Glutamatergic neuron (in vitro differentiated cells): ENCODE results near the gene FTL. TPM values are rescaled to one million over a fixed set of nuclear protein-coding genes. Genes with fewer than 3 reads are reported as not detected.

Experiments
- DNase-seq: peaks from one replicate; pipeline ENCODE4 v3.0.0; 2022
- H3K27ac Mint-ChIP-seq: one replicate; pipeline ENCODE4 v1.8.0; 2020; ENCODE audit warnings: mild to moderate bottlenecking, mixed read lengths, inconsistent platforms; ENCODE audit not compliant: unreplicated experiment
- H3K27me3 Mint-ChIP-seq: one replicate; pipeline ENCODE4 v1.8.0; 2020; ENCODE audit warnings: mild to moderate bottlenecking, moderate library complexity, mixed read lengths, inconsistent platforms; ENCODE audit not compliant: unreplicated experiment
- H3K36me3 Mint-ChIP-seq: one replicate; pipeline ENCODE4 v1.8.0; 2020; ENCODE audit warnings: mild to moderate bottlenecking, mixed read lengths, inconsistent platforms; ENCODE audit not compliant: unreplicated experiment
- H3K4me1 Mint-ChIP-seq: one replicate; pipeline ENCODE4 v1.8.0; 2020; ENCODE audit warnings: mild to moderate bottlenecking, low read depth, mixed read lengths, inconsistent platforms; ENCODE audit not compliant: unreplicated experiment
- H3K4me3 Mint-ChIP-seq: one replicate; pipeline ENCODE4 v1.8.0; 2020; ENCODE audit warnings: mild to moderate bottlenecking, mixed read lengths, inconsistent platforms; ENCODE audit not compliant: unreplicated experiment
- H3K9me3 Mint-ChIP-seq: one replicate; pipeline ENCODE4 v1.8.0; 2020; ENCODE audit warnings: mild to moderate bottlenecking, moderate library complexity, mixed read lengths, inconsistent platforms; ENCODE audit not compliant: unreplicated experiment
- microRNA-seq: library from miRNA; unstranded; fragments of <30 nt; microRNA quantifications from one replicate; pipeline ENCODE4, GENCODE V29; 2020; ENCODE audit not compliant: unreplicated experiment
- total RNA-seq: library from RNA; stranded (reverse); fragmentation: NEBNext Ultra II Directional; extraction: Animal tissue kit (Norgen Biotek cat#: 25700); gene quantifications from one replicate; pipeline ENCODE4 v1.2.1, GENCODE V29; 2021; ENCODE audit not compliant: unreplicated experiment
- TF ChIP-seq, protein P1 (sequence below): fragments of 200-600 bp; sonication (generic); IDR thresholded peaks from one replicate; pipeline ENCODE4 v1.5.0; 2021; ENCODE audit not compliant: partially characterized antibody, unreplicated experiment

FTL gene
- total RNA-seq, 1 donor from 2014 or later = 875 TPM

DNA sequence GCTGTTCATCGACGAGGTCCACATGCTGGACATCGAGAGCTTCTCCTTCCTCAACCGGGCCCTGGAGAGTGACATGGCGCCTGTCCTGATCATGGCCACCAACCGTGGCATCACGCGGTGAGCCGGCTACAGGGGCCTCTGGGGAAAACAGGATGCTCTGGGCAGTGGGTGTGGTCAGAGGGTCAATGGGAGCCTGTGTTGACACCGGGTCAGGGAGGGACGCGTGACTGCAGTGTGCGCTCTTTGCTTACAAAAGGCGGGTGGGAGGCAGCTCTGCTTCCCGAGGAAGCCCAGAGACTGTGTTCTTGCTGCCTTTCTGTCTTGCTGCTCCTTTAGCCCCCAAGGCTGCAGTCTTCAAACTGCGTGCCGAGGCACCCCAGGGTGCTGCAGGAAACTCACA lies 46.1 kb downstream of the FTL start:
- Mint-ChIP-seq H3K36me3 (no peaks in the 10 kb centered on the region), H3K9me3 (no peaks in the 10 kb centered on the region), H3K27ac (no peak overlapping the region), H3K27me3 (peaks cover 5% of the 10 kb centered on the region), H3K4me3 (no peak overlapping the region), H3K4me1 (peaks cover 3% of the 10 kb centered on the region)
- no peak for DNase-seq
- TF ChIP-seq, protein P1, sequence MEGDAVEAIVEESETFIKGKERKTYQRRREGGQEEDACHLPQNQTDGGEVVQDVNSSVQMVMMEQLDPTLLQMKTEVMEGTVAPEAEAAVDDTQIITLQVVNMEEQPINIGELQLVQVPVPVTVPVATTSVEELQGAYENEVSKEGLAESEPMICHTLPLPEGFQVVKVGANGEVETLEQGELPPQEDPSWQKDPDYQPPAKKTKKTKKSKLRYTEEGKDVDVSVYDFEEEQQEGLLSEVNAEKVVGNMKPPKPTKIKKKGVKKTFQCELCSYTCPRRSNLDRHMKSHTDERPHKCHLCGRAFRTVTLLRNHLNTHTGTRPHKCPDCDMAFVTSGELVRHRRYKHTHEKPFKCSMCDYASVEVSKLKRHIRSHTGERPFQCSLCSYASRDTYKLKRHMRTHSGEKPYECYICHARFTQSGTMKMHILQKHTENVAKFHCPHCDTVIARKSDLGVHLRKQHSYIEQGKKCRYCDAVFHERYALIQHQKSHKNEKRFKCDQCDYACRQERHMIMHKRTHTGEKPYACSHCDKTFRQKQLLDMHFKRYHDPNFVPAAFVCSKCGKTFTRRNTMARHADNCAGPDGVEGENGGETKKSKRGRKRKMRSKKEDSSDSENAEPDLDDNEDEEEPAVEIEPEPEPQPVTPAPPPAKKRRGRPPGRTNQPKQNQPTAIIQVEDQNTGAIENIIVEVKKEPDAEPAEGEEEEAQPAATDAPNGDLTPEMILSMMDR = no peak

GRCh38 chr19:49014123-49014869 lies 49.2 kb downstream of the FTL start:
- no peaks in the 10 kb centered on the region for H3K36me3 Mint-ChIP-seq
- H3K27me3 Mint-ChIP-seq = peaks cover 9% of the 10 kb centered on the region
- H3K9me3 Mint-ChIP-seq = no peaks in the 10 kb centered on the region
- H3K4me3 Mint-ChIP-seq = peak overlapping the region; percentile 8
- H3K4me1 Mint-ChIP-seq = peaks cover 3% of the 10 kb centered on the region
- no peak for DNase-seq
- TF ChIP-seq, protein P1 = no peak
- peak overlapping the region; percentile 72 for H3K27ac Mint-ChIP-seq

DNA sequence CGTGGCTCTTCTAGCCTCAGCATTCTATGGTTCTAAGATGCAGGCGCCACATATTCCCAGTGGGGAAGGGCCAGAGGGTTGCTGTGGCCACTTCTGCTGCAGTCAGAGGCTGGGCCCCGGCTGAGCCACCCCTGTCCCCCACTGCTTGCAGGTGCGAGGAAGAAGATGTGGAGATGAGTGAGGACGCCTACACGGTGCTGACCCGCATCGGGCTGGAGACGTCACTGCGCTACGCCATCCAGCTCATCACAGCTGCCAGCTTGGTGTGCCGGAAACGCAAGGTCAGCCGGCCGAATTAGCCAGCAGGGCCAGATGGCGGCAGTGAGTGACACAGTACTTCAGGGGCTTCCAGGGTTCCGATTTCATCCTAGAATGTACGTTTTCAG lies 49.8 kb downstream of the FTL start:
- Mint-ChIP-seq H3K27me3 (peaks cover 10% of the 10 kb centered on the region), H3K27ac (no peak overlapping the region), H3K4me3 (no peak overlapping the region), H3K36me3 (no peaks in the 10 kb centered on the region), H3K4me1 (peaks cover 3% of the 10 kb centered on the region), H3K9me3 (no peaks in the 10 kb centered on the region)
- TF ChIP-seq, protein P1 = no peak
- no peak for DNase-seq

DNA sequence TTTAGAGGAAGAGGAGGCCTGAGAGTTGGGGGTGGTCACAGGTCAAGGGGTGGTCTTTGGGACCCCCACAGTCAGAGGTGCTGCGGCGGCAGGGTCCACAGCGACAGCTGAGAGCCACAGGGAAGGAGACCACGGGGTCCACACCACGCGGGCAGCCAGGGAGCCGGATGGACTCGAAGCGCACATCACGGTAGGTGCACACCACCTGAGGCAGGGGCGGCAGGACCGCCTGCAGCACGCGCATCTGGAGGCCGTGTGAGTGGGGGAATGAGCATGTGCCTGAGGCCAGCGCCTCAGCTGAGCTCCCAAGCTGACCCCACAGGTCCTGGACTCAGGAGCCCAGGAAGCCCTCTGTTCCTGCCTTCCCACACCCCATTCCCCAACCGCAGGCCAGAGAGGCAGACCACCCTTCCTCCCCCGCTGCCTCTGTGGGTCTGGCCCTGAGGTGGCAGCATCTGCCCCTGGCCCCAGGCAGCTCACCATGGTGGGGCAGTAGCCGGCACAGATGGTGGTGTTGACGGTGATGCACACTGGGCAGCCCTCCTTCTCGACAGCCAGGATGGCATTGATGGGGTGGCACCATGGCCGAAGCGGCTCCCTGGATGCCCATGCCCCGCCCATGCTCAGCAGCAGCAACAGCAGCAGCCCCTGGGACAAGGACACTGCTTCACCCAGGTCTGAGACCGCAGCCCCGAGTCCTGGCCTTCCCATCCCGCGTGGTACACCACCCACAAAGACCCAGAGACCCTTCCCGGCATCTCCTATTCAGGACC lies 51.1 kb downstream of the FTL start:
- Mint-ChIP-seq H3K36me3 (no peaks in the 10 kb centered on the region), H3K27me3 (peaks cover 14% of the 10 kb centered on the region), H3K4me3 (no peak overlapping the region), H3K27ac (no peak overlapping the region), H3K4me1 (peaks cover 3% of the 10 kb centered on the region), H3K9me3 (no peaks in the 10 kb centered on the region)
- TF ChIP-seq, protein P1 = no peak
- no peak for DNase-seq

Small RNAs within 50 kb of the gene (microRNA-seq; reads per million reads assigned to microRNA genes)
- gene MIR6798 = 1.4 reads per million, percentile 3 among the genes with 10 or more reads in this experiment

Other genes with a start within 250 kb of the FTL start
- gene MAMSTR, start 245.6 kb upstream of the FTL start, total RNA-seq = 2.7 TPM
- gene RASIP1, start 224.7 kb upstream of the FTL start, total RNA-seq = 6.2 TPM
- not detected for gene IZUMO1, start 218.4 kb upstream of the FTL start, total RNA-seq
- 4.4 TPM for gene FUT1, start 212.7 kb upstream of the FTL start, total RNA-seq
- gene FGF21, start 209.8 kb upstream of the FTL start, total RNA-seq = not detected
- 22.3 TPM for gene BCAT2, start 154.3 kb upstream of the FTL start, total RNA-seq
- gene HSD17B14, start 128.8 kb upstream of the FTL start, total RNA-seq = 1.0 TPM
- 9.4 TPM for gene PLEKHA4, start 96.7 kb upstream of the FTL start, total RNA-seq
- 106 TPM for gene PPP1R15A, start 92.9 kb upstream of the FTL start, total RNA-seq
- not detected for gene TULP2, start 66.6 kb upstream of the FTL start, total RNA-seq
- gene NUCB1, start 65.0 kb upstream of the FTL start, total RNA-seq = 115 TPM
- gene DHDH, start 31.6 kb upstream of the FTL start, total RNA-seq = not detected
- gene BAX, start 10.4 kb upstream of the FTL start, total RNA-seq = 87.7 TPM
- 69.0 TPM for gene GYS1, start 28.0 kb downstream of the FTL start, total RNA-seq
- gene RUVBL2, start 28.6 kb downstream of the FTL start, total RNA-seq = 60.9 TPM
- gene LHB, start 51.8 kb downstream of the FTL start, total RNA-seq = not detected
- not detected for gene CGB3, start 59.0 kb downstream of the FTL start, total RNA-seq
- gene CGB2, start 66.6 kb downstream of the FTL start, total RNA-seq = not detected
- not detected for gene CGB1, start 71.6 kb downstream of the FTL start, total RNA-seq
- gene CGB5, start 78.5 kb downstream of the FTL start, total RNA-seq = not detected
- not detected for gene CGB8, start 83.8 kb downstream of the FTL start, total RNA-seq
- gene CGB7, start 92.4 kb downstream of the FTL start, total RNA-seq = not detected
- gene NTF4, start 99.5 kb downstream of the FTL start, total RNA-seq = not detected
- not detected for gene KCNA7, start 107.4 kb downstream of the FTL start, total RNA-seq
- gene SNRNP70, start 120.1 kb downstream of the FTL start, total RNA-seq = 300 TPM
- gene LIN7B, start 149.1 kb downstream of the FTL start, total RNA-seq = 32.6 TPM
- gene C19orf73, start 153.8 kb downstream of the FTL start, total RNA-seq = 3.2 TPM
- gene PPFIA3, start 154.2 kb downstream of the FTL start, total RNA-seq = 104 TPM
- 26.6 TPM for gene HRC, start 190.1 kb downstream of the FTL start, total RNA-seq
- 54.1 TPM for gene TRPM4, start 192.5 kb downstream of the FTL start, total RNA-seq